SK-N-SH (cell line): ENCODE data around the gene CTF1. TPM values are rescaled to one million over a fixed set of nuclear protein-coding genes. Genes with fewer than 3 reads are reported as not detected.
A peak's percentile ranks its signal among the peaks of the same experiment; 100 is the strongest.

Experiments used
- CHD2 ChIP-seq: fragments of 150-350 bp; IDR thresholded peaks from 2 replicates; pipeline ENCODE4 v1.6.1; 2018; ENCODE audit warnings: low read length; ENCODE audit not compliant: partially characterized antibody
- CTCF ChIP-seq: fragments of 200-600 bp; sonication (generic); IDR thresholded peaks from 2 replicates; pipeline ENCODE4 v1.6.1; 2017; ENCODE audit warnings: antibody characterized with exemption, mild to moderate bottlenecking, moderate library complexity
- EP300 ChIP-seq, 2 experiments: IDR thresholded peaks; 2 replicates each; pipeline versions ENCODE4 v1.4.0 to v1.6.1; 2012; ENCODE audit warnings: borderline replicate concordance in 1 of 2, low read depth in 1 of 2, low read length in 1 of 2
- EZH2phosphoT487 ChIP-seq: fragments of 200-600 bp; sonication (generic); IDR thresholded peaks from 2 replicates; pipeline ENCODE4 v1.6.1; 2017; ENCODE audit warnings: low read depth, mixed run types, mild to moderate bottlenecking, antibody characterized with exemption, moderate library complexity, borderline replicate concordance
- FOXJ3 ChIP-seq: sonication (generic); formaldehyde crosslinking; IDR thresholded peaks from 2 replicates; pipeline ENCODE4 v1.5.1; 2020; ENCODE audit warnings: mild to moderate bottlenecking, missing genetic modification reagents
- FOXM1 ChIP-seq: IDR thresholded peaks from 2 replicates; pipeline ENCODE4 v1.4.0; 2012; ENCODE audit warnings: low read depth, mild to moderate bottlenecking
- GABPA ChIP-seq: IDR thresholded peaks from 2 replicates; pipeline ENCODE4 v1.4.0; 2012; ENCODE audit warnings: low read depth, mild to moderate bottlenecking
- GATA2 ChIP-seq: sonication (generic); formaldehyde crosslinking; IDR thresholded peaks from 2 replicates; pipeline ENCODE4 v1.5.0; 2020; ENCODE audit warnings: mild to moderate bottlenecking, missing genetic modification reagents
- JUND ChIP-seq: IDR thresholded peaks from 2 replicates; pipeline ENCODE4 v1.4.0; 2012
- MAX ChIP-seq: IDR thresholded peaks from 2 replicates; pipeline ENCODE4 v1.4.0; 2012; ENCODE audit warnings: low read depth
- MEF2A ChIP-seq: IDR thresholded peaks from 2 replicates; pipeline ENCODE4 v1.4.0; 2012; ENCODE audit warnings: low read depth, borderline replicate concordance
- NRF1 ChIP-seq: IDR thresholded peaks from 2 replicates; pipeline ENCODE4 v1.6.1; 2012; ENCODE audit warnings: low read depth, mild to moderate bottlenecking, low read length
- POLR2AphosphoS5 ChIP-seq: IDR thresholded peaks from 2 replicates; pipeline ENCODE4 v1.6.1; 2012; ENCODE audit warnings: low read depth, low read length
- RCOR1 ChIP-seq: fragments of 150-350 bp; IDR thresholded peaks from 2 replicates; pipeline ENCODE4 v1.6.1; 2017; ENCODE audit warnings: antibody characterized with exemption, low read length
- REST ChIP-seq: IDR thresholded peaks from 2 replicates; pipeline ENCODE4 v1.6.1; 2012; ENCODE audit warnings: mild to moderate bottlenecking, low read depth, low read length, moderate library complexity
- RFX5 ChIP-seq: IDR thresholded peaks from 2 replicates; pipeline ENCODE4 v1.6.1; 2012; ENCODE audit warnings: mild to moderate bottlenecking, improper control_type of control experiment, low read length
- SIN3A ChIP-seq: IDR thresholded peaks from 2 replicates; pipeline ENCODE4 v1.6.1; 2012; ENCODE audit warnings: low read depth, mild to moderate bottlenecking, low read length, moderate library complexity, borderline replicate concordance
- TAF1 ChIP-seq: IDR thresholded peaks from 2 replicates; pipeline ENCODE4 v1.6.1; 2012; ENCODE audit warnings: low read depth, mild to moderate bottlenecking, low read length, moderate library complexity, borderline replicate concordance
- TCF12 ChIP-seq: IDR thresholded peaks from 2 replicates; pipeline ENCODE4 v1.4.0; 2012
- TEAD4 ChIP-seq: IDR thresholded peaks from 2 replicates; pipeline ENCODE4 v1.4.0; 2012; ENCODE audit warnings: mild to moderate bottlenecking, borderline replicate concordance; ENCODE audit not compliant: insufficient read depth
- USF1 ChIP-seq: IDR thresholded peaks from 2 replicates; pipeline ENCODE4 v1.4.0; 2012; ENCODE audit warnings: low read depth, borderline replicate concordance
- ZBTB33 ChIP-seq: IDR thresholded peaks from 2 replicates; pipeline ENCODE4 v1.4.0; 2012; ENCODE audit warnings: low read depth, borderline replicate concordance
- polyA plus RNA-seq, 3 experiments: library from polyadenylated mRNA; depleted of rRNA; stranded (reverse); fragments of >200 nt; gene quantifications; 2 replicates each; pipeline ENCODE4 v1.2.3, GENCODE V29; 2012

Gene CTF1
- polyA plus RNA-seq, 1 of the 3 experiments (the other 2 are of a cell fraction) = 45.7 TPM

- TF ChIP-seq FOXJ3 (CRISPR knock-in tag) = peak; percentile 36; the same call in 1 of the 2 replicates
- TF ChIP-seq TCF12 = peak; percentile 34; the same call in 1 of the 2 replicates
- no peak for TF ChIP-seq RCOR1
- no peak for TF ChIP-seq RFX5
- no peak for TF ChIP-seq SIN3A
- peak; percentile 79 for TF ChIP-seq CHD2
- no peak for TF ChIP-seq TEAD4
- TF ChIP-seq REST = no peak
- TF ChIP-seq JUND = no peak
- TF ChIP-seq CTCF = no peak
- TF ChIP-seq TAF1 = no peak; the same call in 1 of the 2 replicates
- peak; percentile 70 for TF ChIP-seq GABPA
- no peak for TF ChIP-seq EP300 (IDR thresholded peaks at IDR 0.05; ENCODE audit: borderline replicate concordance in 1 of 2, low read depth in 1 of 2, low read length in 1 of 2)
- no peak for TF ChIP-seq MAX
- no peak for TF ChIP-seq GATA2 (CRISPR knock-in tag)
- TF ChIP-seq POLR2AphosphoS5 = peak; percentile 28
- no peak for TF ChIP-seq MEF2A
- TF ChIP-seq EZH2phosphoT487 = no peak
- TF ChIP-seq USF1 = no peak
- TF ChIP-seq ZBTB33 = peak; percentile 70; the same call in 1 of the 2 replicates
- TF ChIP-seq NRF1 = no peak
- TF ChIP-seq FOXM1 = no peak
These were observed 26.6 kb downstream of the CTF1 start (continued) for GRCh38 chr16:30922960-30923535.
